Bronchial epithelial cell (primary cell): ENCODE results near the gene KLF7. TPM values are rescaled to one million over a fixed set of nuclear protein-coding genes. Genes with fewer than 3 reads are reported as not detected.

Experiments used
- DNase-seq: peaks from one replicate; pipeline ENCODE4 v3.0.0-alpha.2; 2010; ENCODE audit warnings: low read depth
- FAIRE-seq: peaks from 2 replicates; lab custom pipeline; 2011; peaks lifted over from hg19 to GRCh38; lab: Jason Lieb, UNC
- H3K27me3 ChIP-seq: 2 replicates; pipeline ENCODE4 v1.5.1; 2011; ENCODE audit warnings: low read length; ENCODE audit not compliant: control insufficient read depth, insufficient read depth
- H3K36me3 ChIP-seq: 2 replicates; pipeline ENCODE4 v1.5.1; 2011; ENCODE audit warnings: low read length; ENCODE audit not compliant: control insufficient read depth, insufficient read depth
- H3K4me3 ChIP-seq: 2 replicates; pipeline ENCODE4 v1.5.1; 2011; ENCODE audit warnings: mild to moderate bottlenecking, low read depth, low read length, control low read depth
- total RNA-seq: library from RNA; depleted of rRNA; stranded (reverse); fragments of >200 nt; gene quantifications from 2 replicates; pipeline ENCODE4 v1.2.1, GENCODE V29; 2014
- TF ChIP-seq, protein P1 (sequence below): IDR thresholded peaks from 2 replicates; pipeline ENCODE4 v1.5.1; 2011; ENCODE audit warnings: mild to moderate bottlenecking, moderate library complexity, low read length, control low read depth, inconsistent platforms; ENCODE audit not compliant: insufficient read depth, severe bottlenecking

The KLF7 gene
- total RNA-seq, 1 donor from 2014 or later: 40.5 TPM

DNA sequence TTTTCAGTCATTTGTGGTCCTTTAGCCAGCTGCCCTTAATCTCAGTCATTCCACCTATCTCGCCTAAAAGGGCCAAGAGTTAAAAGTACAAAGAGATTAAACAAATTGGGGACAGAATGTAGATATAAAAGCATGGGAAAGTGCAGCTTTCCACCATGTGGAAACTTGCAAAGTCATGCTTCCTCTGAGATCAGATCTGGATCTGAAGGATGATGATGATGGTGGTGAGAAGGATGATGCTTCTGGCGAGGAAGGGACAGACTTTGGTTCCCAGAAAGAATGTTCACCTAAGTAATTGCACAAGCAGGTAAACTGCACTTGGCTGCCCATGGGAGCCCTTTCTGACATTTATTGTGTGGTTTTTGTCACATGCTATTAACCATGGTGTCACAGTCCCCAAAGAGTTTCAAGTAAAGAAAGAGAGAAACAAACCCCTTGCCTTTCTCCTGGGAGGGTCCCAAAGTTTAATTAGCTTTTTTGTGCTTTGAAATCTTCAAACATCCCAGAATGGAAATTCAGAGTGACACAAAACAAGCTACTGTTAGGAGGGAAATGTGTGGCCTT is 34.7 kb downstream of the KLF7 start:
- H3K4me3 ChIP-seq: no peak overlapping the region
- TF ChIP-seq, protein P1, sequence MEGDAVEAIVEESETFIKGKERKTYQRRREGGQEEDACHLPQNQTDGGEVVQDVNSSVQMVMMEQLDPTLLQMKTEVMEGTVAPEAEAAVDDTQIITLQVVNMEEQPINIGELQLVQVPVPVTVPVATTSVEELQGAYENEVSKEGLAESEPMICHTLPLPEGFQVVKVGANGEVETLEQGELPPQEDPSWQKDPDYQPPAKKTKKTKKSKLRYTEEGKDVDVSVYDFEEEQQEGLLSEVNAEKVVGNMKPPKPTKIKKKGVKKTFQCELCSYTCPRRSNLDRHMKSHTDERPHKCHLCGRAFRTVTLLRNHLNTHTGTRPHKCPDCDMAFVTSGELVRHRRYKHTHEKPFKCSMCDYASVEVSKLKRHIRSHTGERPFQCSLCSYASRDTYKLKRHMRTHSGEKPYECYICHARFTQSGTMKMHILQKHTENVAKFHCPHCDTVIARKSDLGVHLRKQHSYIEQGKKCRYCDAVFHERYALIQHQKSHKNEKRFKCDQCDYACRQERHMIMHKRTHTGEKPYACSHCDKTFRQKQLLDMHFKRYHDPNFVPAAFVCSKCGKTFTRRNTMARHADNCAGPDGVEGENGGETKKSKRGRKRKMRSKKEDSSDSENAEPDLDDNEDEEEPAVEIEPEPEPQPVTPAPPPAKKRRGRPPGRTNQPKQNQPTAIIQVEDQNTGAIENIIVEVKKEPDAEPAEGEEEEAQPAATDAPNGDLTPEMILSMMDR: no peak
- FAIRE-seq (no peak), DNase-seq (no peak)
- H3K27me3 ChIP-seq: no peaks in the 10 kb centered on the region
- peaks cover 3% of the 10 kb centered on the region for H3K36me3 ChIP-seq

DNA sequence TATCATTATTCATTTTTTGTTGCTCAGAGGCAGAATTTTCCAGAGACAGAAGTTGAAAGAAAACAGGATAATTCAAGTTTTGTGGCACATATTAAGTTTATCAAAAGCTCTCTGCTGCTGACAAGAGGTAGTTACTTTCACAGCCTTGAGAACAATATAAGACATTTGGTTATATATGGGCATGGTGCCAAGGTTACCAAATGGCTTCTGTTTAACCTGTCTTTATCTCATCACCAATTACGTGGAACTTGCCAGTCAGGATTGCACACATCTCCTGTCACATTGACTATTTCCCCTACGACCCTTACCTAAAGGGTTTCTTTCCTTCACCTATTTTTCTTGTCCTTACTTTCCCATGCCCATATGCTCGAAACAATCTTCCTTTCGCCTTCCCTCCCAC is 35.9 kb downstream of the KLF7 start:
- peak; percentile 39 for DNase-seq
- Histone ChIP-seq H3K4me3 (no peak overlapping the region), H3K36me3 (peaks cover 3% of the 10 kb centered on the region), H3K27me3 (no peaks in the 10 kb centered on the region)
- TF ChIP-seq, protein P1: no peak
- no peak for FAIRE-seq

DNA sequence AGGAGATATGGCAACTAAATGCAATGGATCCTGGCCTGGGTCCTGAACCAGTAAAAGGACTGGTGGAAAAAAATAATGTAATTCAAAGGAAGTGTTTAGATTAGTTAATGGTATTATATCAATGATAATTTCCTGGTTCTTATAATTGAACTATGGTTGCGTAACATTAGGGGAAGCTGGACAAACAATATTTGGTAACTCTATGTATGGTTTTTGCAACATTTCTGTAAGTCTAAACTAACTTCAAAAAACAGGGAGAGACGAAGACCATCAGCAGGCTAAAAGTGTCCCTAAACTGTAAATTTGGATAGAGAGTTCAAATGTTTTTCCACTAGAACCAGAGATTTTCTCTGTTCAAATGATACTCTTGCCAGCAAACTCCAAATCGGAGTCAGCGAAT is 36.9 kb downstream of the KLF7 start:
- FAIRE-seq: no peak
- no peak overlapping the region for H3K4me3 ChIP-seq
- H3K36me3 ChIP-seq: peaks cover 8% of the 10 kb centered on the region
- H3K27me3 ChIP-seq: no peaks in the 10 kb centered on the region
- no peak for DNase-seq
- TF ChIP-seq, protein P1: no peak

DNA sequence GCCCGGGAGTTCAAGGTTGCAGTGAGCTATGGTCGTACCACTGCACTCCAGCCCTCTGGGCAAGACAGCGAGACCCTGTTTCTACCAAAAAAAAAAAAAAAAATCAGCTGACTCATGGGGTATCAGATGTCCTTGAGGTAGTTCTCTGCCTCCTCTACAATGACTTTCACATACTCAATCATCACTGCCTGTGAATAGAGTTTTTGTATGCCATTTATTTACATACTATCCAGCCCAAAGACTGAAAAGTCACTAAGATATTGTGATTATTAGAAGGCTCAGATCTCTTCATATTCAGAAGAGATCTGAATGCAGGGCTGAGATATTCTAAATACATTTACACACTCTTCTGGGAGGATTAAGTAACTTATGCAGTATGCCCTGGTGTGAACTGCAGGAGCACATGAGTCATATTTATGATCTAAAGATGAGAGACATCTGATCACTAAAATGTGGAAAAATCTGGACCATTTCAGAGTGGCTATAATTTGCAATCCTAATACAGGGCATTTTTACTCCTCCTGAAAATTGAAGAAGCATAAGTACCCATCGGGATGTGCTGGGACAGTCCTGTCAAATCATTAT is 38.9 kb downstream of the KLF7 start:
- peak; percentile 48 for DNase-seq
- H3K36me3 ChIP-seq: peaks cover 9% of the 10 kb centered on the region
- H3K4me3 ChIP-seq: no peak overlapping the region
- H3K27me3 ChIP-seq: no peaks in the 10 kb centered on the region
- TF ChIP-seq, protein P1: no peak
- no peak for FAIRE-seq

DNA sequence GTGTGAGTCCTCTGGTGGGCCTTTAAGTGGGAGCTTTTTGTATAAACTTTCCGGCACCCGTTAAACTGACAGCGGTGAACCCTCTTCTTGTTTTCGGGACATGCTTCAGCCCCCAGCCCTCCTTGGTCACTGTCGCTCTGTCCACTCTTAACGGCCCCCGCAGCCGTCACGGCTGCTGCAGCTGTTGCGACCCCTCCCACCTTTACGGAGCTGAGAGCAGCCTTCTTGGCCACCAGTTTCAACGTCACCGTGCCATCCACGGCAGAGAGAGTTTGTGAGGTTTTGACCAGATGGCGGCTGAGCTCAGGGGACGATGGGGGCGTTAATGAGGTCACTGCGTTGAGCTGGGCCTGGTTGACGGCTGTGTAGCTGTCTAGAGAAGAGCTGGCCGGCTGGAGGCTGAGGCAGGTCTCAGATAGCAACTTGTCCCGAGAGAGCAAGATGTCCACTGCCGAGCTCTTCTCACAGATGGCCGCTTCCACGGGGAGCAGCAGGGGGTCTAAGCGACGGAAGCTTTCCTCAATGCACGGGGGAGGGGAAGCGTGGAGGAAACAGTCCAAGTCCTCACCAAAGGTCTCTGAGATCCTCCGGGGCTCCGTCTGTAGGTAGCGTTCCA is 41.9 kb downstream of the KLF7 start:
- TF ChIP-seq, protein P1: no peak
- peaks cover 9% of the 10 kb centered on the region for H3K36me3 ChIP-seq
- DNase-seq: no peak
- FAIRE-seq: no peak
- no peaks in the 10 kb centered on the region for H3K27me3 ChIP-seq
- H3K4me3 ChIP-seq: no peak overlapping the region
